Lung (tissue), 12 donors: Measurements from ENCODE around the gene DHRS13. TPM values are rescaled to one million over a fixed set of nuclear protein-coding genes. Genes with fewer than 3 reads are reported as not detected.

Experiments
- ATAC-seq: fragments of 200-7000 bp; cut with Tn5 transposase; one replicate; pipeline ENCODE4 v1.9.1; 2020; ENCODE audit warnings: moderate number of reproducible peaks; ENCODE audit not compliant: insufficient read depth, low FRiP score
- DNase-seq, 3 donors: peaks; one replicate each; pipeline ENCODE4 v3.0.0-alpha.2; 2013 to 2017
- H3K27ac ChIP-seq, 2 donors: one replicate each; pipeline ENCODE4 v1.5.1; 2013; ENCODE audit warnings: mild to moderate bottlenecking in 2 of 2, moderate library complexity in 2 of 2, control low read depth in 1 of 2, inconsistent platforms in 1 of 2, low read depth in 1 of 2, low read length in 1 of 2
- H3K27me3 ChIP-seq, 3 donors: one replicate each; pipeline ENCODE4 v1.5.1; 2013; ENCODE audit warnings: low read length in 2 of 3; ENCODE audit not compliant: control insufficient read depth in 3 of 3, insufficient read depth in 3 of 3
- H3K36me3 ChIP-seq, 4 donors: one replicate each; pipeline ENCODE4 v1.5.1; 2013; ENCODE audit warnings: low read length in 4 of 4, mild to moderate bottlenecking in 1 of 4, moderate library complexity in 1 of 4; ENCODE audit not compliant: control insufficient read depth in 4 of 4, insufficient read depth in 4 of 4
- H3K4me1 ChIP-seq, 5 donors: one replicate each; pipeline ENCODE4 v1.5.1; 2013; ENCODE audit warnings: low read length in 5 of 5, mild to moderate bottlenecking in 2 of 5, moderate library complexity in 1 of 5; ENCODE audit not compliant: control insufficient read depth in 5 of 5, insufficient read depth in 5 of 5
- H3K4me3 ChIP-seq: one replicate; pipeline ENCODE4 v1.5.1; 2013; ENCODE audit warnings: mild to moderate bottlenecking, control low read depth, moderate library complexity
- H3K9ac ChIP-seq, 2 donors: one replicate each; pipeline ENCODE4 v1.5.1; 2013; ENCODE audit warnings: low read length in 2 of 2, control low read depth in 1 of 2; ENCODE audit not compliant: insufficient read depth in 1 of 2
- H3K9me3 ChIP-seq, 4 donors: one replicate each; pipeline ENCODE4 v1.5.1; 2013; ENCODE audit warnings: low read length in 3 of 4, mild to moderate bottlenecking in 1 of 4, moderate library complexity in 1 of 4; ENCODE audit not compliant: control insufficient read depth in 4 of 4, insufficient read depth in 3 of 4
- WGBS, 2 donors: extraction: QIAGEN DNeasy Blood & Tissue Kit; methylation state at CpG; one replicate each; pipeline ENCODE4 v1.1.7; 2013; 5-methylcytosine and 5-hydroxymethylcytosine counted together
- polyA plus RNA-seq, 2 donors: library from polyadenylated mRNA; stranded (reverse); fragments of 200-250 nt; gene quantifications; one replicate each; pipeline ENCODE4 v1.2.1, GENCODE V29; 2013
- total RNA-seq, 2 donors: library from RNA; depleted of rRNA in 1 of 2; stranded (reverse); fragments of >200 nt in 1 of 2; gene quantifications; one replicate each; pipeline ENCODE4 v1.2.1, GENCODE V29; 2014 to 2021
- TF ChIP-seq, protein P1 (sequence below): IDR thresholded peaks from 2 replicates; pipeline ENCODE4 v1.5.1; 2012; ENCODE audit warnings: mild to moderate bottlenecking; ENCODE audit errors: control extremely low read depth, extremely low read depth
- donor health status: control.
- donor health status: control.
- donor health status: Bipolar disorder and iron deficiency.
- donor health status: healthy.
- donor health status: DM: yes; HTN: yes; CAD: no.

Gene DHRS13
- total and polyA plus RNA-seq, 4 donors, result 10.5 to 29.9 (median 17.4) TPM

DNA sequence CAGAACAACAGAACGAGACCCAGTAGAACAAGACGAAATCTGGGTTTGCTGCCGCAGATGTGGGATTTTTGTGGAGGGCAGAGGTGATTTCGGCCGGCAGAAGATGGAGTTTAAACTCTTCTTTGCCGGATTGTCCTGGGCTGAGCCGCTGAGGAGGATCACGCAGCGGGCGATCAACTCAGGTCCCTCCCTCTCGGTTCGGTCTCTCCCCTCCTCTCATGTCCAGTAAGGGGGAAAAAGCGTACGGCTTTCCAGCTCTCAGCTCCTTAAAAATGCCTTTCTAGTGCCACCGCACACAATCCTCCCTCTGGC is 46.0 kb upstream of the DHRS13 start:
- TF ChIP-seq, protein P1, sequence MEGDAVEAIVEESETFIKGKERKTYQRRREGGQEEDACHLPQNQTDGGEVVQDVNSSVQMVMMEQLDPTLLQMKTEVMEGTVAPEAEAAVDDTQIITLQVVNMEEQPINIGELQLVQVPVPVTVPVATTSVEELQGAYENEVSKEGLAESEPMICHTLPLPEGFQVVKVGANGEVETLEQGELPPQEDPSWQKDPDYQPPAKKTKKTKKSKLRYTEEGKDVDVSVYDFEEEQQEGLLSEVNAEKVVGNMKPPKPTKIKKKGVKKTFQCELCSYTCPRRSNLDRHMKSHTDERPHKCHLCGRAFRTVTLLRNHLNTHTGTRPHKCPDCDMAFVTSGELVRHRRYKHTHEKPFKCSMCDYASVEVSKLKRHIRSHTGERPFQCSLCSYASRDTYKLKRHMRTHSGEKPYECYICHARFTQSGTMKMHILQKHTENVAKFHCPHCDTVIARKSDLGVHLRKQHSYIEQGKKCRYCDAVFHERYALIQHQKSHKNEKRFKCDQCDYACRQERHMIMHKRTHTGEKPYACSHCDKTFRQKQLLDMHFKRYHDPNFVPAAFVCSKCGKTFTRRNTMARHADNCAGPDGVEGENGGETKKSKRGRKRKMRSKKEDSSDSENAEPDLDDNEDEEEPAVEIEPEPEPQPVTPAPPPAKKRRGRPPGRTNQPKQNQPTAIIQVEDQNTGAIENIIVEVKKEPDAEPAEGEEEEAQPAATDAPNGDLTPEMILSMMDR, result no peak
- Histone ChIP-seq H3K9me3 (no peaks in the 10 kb centered on the region), H3K27me3 (no peaks in the 10 kb centered on the region), H3K36me3 (peaks cover 0 to 7% (median 0%) of the 10 kb centered on the region in 4 donors), H3K9ac (peak overlapping the region; percentile 48 to 80), H3K4me1 (peaks cover 0 to 36% (median 25%) of the 10 kb centered on the region in 5 donors), H3K4me3 (peak overlapping the region; percentile 76), H3K27ac (peak overlapping the region; percentile 95 to 98)
- WGBS, 2 donors, result 1% methylated on average over 15 of the region's 15 CpGs
- ATAC-seq (no peak), DNase-seq (no peak)

DNA sequence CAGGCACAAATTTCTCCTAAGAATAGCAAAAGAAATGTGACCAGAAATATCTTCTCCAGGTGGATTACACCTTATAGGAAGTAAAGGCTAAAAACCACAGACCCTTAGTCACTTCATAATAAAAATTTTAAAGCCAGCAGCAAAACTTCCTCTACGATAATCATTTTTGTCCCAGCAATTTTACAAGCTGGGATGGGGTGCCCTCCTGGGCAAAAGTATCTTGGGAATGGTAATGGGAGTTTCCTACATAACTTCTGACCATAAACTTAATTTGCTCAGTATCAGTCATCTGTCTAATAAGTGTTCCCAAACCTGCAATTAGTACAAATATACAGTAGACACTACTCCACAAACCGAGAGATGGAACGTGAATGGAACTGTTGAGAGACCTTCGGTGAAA is 45.5 kb upstream of the DHRS13 start:
- H3K36me3 ChIP-seq, result peaks cover 0 to 7% (median under 1%) of the 10 kb centered on the region in 4 donors
- ATAC-seq (no peak), DNase-seq (no peak)
- H3K27me3 ChIP-seq, result no peaks in the 10 kb centered on the region
- H3K4me1 ChIP-seq, result peaks cover 0 to 34% (median 25%) of the 10 kb centered on the region in 5 donors
- H3K9me3 ChIP-seq, result no peaks in the 10 kb centered on the region
- TF ChIP-seq, protein P1, result no peak
- peak overlapping the region; percentile 95 to 98 for H3K27ac ChIP-seq
- WGBS, 2 donors, result 17 to 20% methylated on average over 4 of the region's 4 CpGs
- H3K9ac ChIP-seq, result peak overlapping the region; percentile 48 to 80
- no peak overlapping the region for H3K4me3 ChIP-seq

GRCh38 chr17:28947639-28948038 is 44.8 kb upstream of the DHRS13 start:
- Histone ChIP-seq H3K9me3 (no peaks in the 10 kb centered on the region), H3K27ac (no peak overlapping the region), H3K9ac (peak overlapping the region in 1 of 2 donors; percentile 35), H3K36me3 (peaks cover 0 to 7% (median 2%) of the 10 kb centered on the region in 4 donors), H3K27me3 (no peaks in the 10 kb centered on the region), H3K4me1 (peaks cover 0 to 32% (median 22%) of the 10 kb centered on the region in 5 donors), H3K4me3 (no peak overlapping the region)
- WGBS, 2 donors, result 44 to 63% methylated on average over 3 of the region's 3 CpGs
- ATAC-seq, result no peak
- TF ChIP-seq, protein P1, result no peak
- DNase-seq, result no peak

DNA sequence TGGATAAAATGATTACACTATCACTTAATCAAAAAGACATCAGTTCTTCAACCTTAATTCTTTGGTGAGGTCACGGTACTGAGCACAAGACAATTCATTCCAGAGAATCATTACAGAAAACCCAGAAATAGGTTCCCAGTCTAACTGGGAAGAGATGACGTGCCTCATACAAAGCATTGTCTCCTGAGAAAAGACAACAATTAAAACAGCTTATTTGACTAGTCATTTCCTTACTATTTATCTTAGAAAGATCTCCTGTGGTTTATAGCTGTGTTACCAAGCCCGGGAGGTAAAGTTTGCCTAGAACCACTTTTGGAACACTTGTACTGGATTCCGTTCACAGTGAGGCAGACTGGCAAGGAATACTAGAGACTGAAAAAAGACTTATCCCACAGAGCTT is 43.4 kb upstream of the DHRS13 start:
- peaks cover 0 to 7% (median 2%) of the 10 kb centered on the region in 4 donors for H3K36me3 ChIP-seq
- 40 to 50% methylated on average over 4 of the region's 4 CpGs for WGBS, 2 donors
- no peaks in the 10 kb centered on the region for H3K9me3 ChIP-seq
- TF ChIP-seq, protein P1, result no peak
- no peak overlapping the region for H3K9ac ChIP-seq
- no peaks in the 10 kb centered on the region for H3K27me3 ChIP-seq
- no peak for ATAC-seq
- peaks cover 0 to 32% (median 21%) of the 10 kb centered on the region in 5 donors for H3K4me1 ChIP-seq
- H3K4me3 ChIP-seq, result no peak overlapping the region
- H3K27ac ChIP-seq, result no peak overlapping the region
- no peak for DNase-seq
